H9 (cell line): ENCODE results near the gene LEKR1. TPM values are rescaled to one million over a fixed set of nuclear protein-coding genes. Genes with fewer than 3 reads are reported as not detected.

Experiments used
- DNase-seq: peaks from one replicate; pipeline ENCODE4 v3.0.0-alpha.2; 2017
- H2AFZ ChIP-seq: one replicate; pipeline ENCODE4 v1.6.1; 2013; ENCODE audit warnings: mild to moderate bottlenecking, low read length, control low read depth, moderate library complexity
- H2AK5ac ChIP-seq: 2 replicates; pipeline ENCODE4 v1.6.1; 2013; ENCODE audit warnings: low read length, control low read depth, mixed read lengths; ENCODE audit not compliant: insufficient read length
- H2BK120ac ChIP-seq: one replicate; pipeline ENCODE4 v1.6.1; 2013; ENCODE audit warnings: low read depth, mild to moderate bottlenecking, low read length, control low read depth, inconsistent platforms; ENCODE audit not compliant: poor library complexity, severe bottlenecking
- H2BK12ac ChIP-seq: 2 replicates; pipeline ENCODE4 v1.6.1; 2013; ENCODE audit warnings: low read length, control low read depth, mixed read lengths, low read depth; ENCODE audit not compliant: insufficient read length
- H2BK15ac ChIP-seq: 2 replicates; pipeline ENCODE4 v1.6.1; 2013; ENCODE audit warnings: low read depth, low read length, control low read depth
- H2BK20ac ChIP-seq: one replicate; pipeline ENCODE4 v1.6.1; 2013; ENCODE audit warnings: low read depth, mild to moderate bottlenecking, low read length, control low read depth, inconsistent platforms; ENCODE audit not compliant: poor library complexity, severe bottlenecking
- H2BK5ac ChIP-seq: 2 replicates; pipeline ENCODE4 v1.6.1; 2013; ENCODE audit warnings: low read length, control low read depth, mixed read lengths; ENCODE audit not compliant: insufficient read length
- H3K14ac ChIP-seq: 2 replicates; pipeline ENCODE4 v1.6.1; 2013; ENCODE audit warnings: low read length, control low read depth; ENCODE audit not compliant: insufficient read depth
- H3K18ac ChIP-seq: 2 replicates; pipeline ENCODE4 v1.6.1; 2013; ENCODE audit warnings: low read depth, mild to moderate bottlenecking, mixed read lengths, low read length, control low read depth; ENCODE audit not compliant: insufficient read length
- H3K23ac ChIP-seq: 2 replicates; pipeline ENCODE4 v1.6.1; 2013; ENCODE audit warnings: low read length, control low read depth, mixed read lengths, low read depth; ENCODE audit not compliant: insufficient read length
- H3K23me2 ChIP-seq: 2 replicates; pipeline ENCODE4 v1.6.1; 2013; ENCODE audit warnings: low read depth, mild to moderate bottlenecking, mixed read lengths, low read length, control low read depth; ENCODE audit not compliant: insufficient read length, poor library complexity, severe bottlenecking
- H3K27ac ChIP-seq: 2 replicates; pipeline ENCODE4 v1.5.1; 2013; ENCODE audit warnings: low read length, control low read depth, mixed read lengths, low read depth; ENCODE audit not compliant: insufficient read length
- H3K27me3 ChIP-seq: 2 replicates; pipeline ENCODE4 v1.6.1; 2013; ENCODE audit warnings: low read length, control low read depth, inconsistent platforms; ENCODE audit not compliant: insufficient read depth
- H3K4ac ChIP-seq: 2 replicates; pipeline ENCODE4 v1.6.1; 2013; ENCODE audit warnings: low read depth, mild to moderate bottlenecking, control low read depth, inconsistent platforms, low read length, moderate library complexity
- H3K4me1 ChIP-seq: 2 replicates; pipeline ENCODE4 v1.6.1; 2013; ENCODE audit warnings: low read length, control low read depth, inconsistent platforms; ENCODE audit not compliant: insufficient read depth
- H3K4me2 ChIP-seq: 2 replicates; pipeline ENCODE4 v1.6.1; 2013; ENCODE audit warnings: low read length, control low read depth, mixed read lengths; ENCODE audit not compliant: insufficient read length, insufficient read depth
- H3K56ac ChIP-seq: 2 replicates; pipeline ENCODE4 v1.6.1; 2013; ENCODE audit warnings: low read depth, mild to moderate bottlenecking, mixed read lengths, low read length, control low read depth; ENCODE audit not compliant: insufficient read length
- H3K79me1 ChIP-seq: 2 replicates; pipeline ENCODE4 v1.6.1; 2013; ENCODE audit warnings: low read depth, mild to moderate bottlenecking, moderate library complexity, low read length, control low read depth, inconsistent platforms; ENCODE audit not compliant: insufficient read depth, poor library complexity, severe bottlenecking
- H3K79me2 ChIP-seq: 2 replicates; pipeline ENCODE4 v1.6.1; 2013; ENCODE audit warnings: low read length, control low read depth, inconsistent platforms; ENCODE audit not compliant: insufficient read depth
- H3K9ac ChIP-seq: 2 replicates; pipeline ENCODE4 v1.6.1; 2013; ENCODE audit warnings: low read length, control low read depth, mixed read lengths; ENCODE audit not compliant: insufficient read length; ENCODE audit errors: extremely low read depth
- H3K9me3 ChIP-seq: one replicate; pipeline ENCODE4 v1.6.1; 2013; ENCODE audit warnings: low read depth, low read length, inconsistent platforms; ENCODE audit not compliant: control insufficient read depth
- H3T11ph ChIP-seq: one replicate; pipeline ENCODE4 v1.6.1; 2013; ENCODE audit warnings: mild to moderate bottlenecking, low read length, control low read depth, inconsistent platforms
- H4K20me1 ChIP-seq: one replicate; pipeline ENCODE4 v1.6.1; 2013; ENCODE audit not compliant: control insufficient read depth, insufficient read length, insufficient read depth
- H4K5ac ChIP-seq: 2 replicates; pipeline ENCODE4 v1.6.1; 2013; ENCODE audit warnings: low read depth, mild to moderate bottlenecking, mixed read lengths, low read length, control low read depth; ENCODE audit not compliant: insufficient read length
- H4K8ac ChIP-seq: replicated peaks from 2 replicates; pipeline ENCODE4 v1.6.1; 2013; ENCODE audit warnings: low read length, control low read depth, mixed read lengths, low read depth; ENCODE audit not compliant: insufficient read length
- H4K91ac ChIP-seq: 2 replicates; pipeline ENCODE4 v1.6.1; 2013; ENCODE audit warnings: low read depth, mild to moderate bottlenecking, moderate library complexity, mixed read lengths, low read length, control low read depth; ENCODE audit not compliant: insufficient read length
- H3K27ac Mint-ChIP-seq, 3 experiments: 2 replicates in 2 of 3; 3 replicates in 1 of 3; pipeline ENCODE4 v1.8.0; 2020 to 2021; ENCODE audit warnings: mixed read lengths in 3 of 3, mild to moderate bottlenecking in 1 of 3, moderate library complexity in 1 of 3
- H3K27me3 Mint-ChIP-seq: 2 replicates; pipeline ENCODE4 v1.8.0; 2021; ENCODE audit warnings: low read depth, mild to moderate bottlenecking, moderate library complexity, mixed read lengths
- H3K36me3 Mint-ChIP-seq, 3 experiments: 2 replicates in 2 of 3; 3 replicates in 1 of 3; pipeline ENCODE4 v1.8.0; 2020 to 2021; ENCODE audit warnings: low read depth in 3 of 3, mixed read lengths in 3 of 3; ENCODE audit not compliant: insufficient read depth in 1 of 3
- H3K4me1 Mint-ChIP-seq, 2 experiments: 2 replicates each; pipeline ENCODE4 v1.8.0; 2020; ENCODE audit warnings: mixed read lengths in 2 of 2
- H3K4me3 Mint-ChIP-seq, 2 experiments: 2 replicates in 1 of 2; 3 replicates in 1 of 2; pipeline ENCODE4 v1.8.0; 2020 to 2021; ENCODE audit warnings: mild to moderate bottlenecking in 2 of 2, mixed read lengths in 2 of 2, moderate library complexity in 1 of 2
- H3K9me3 Mint-ChIP-seq, 2 experiments: 2 replicates in 1 of 2; 3 replicates in 1 of 2; pipeline ENCODE4 v1.8.0; 2020; ENCODE audit warnings: mild to moderate bottlenecking in 2 of 2, mixed read lengths in 2 of 2, moderate library complexity in 1 of 2
- CTCF ChIP-seq: fragments of 200-600 bp; sonication (generic); conservative IDR thresholded peaks from 3 replicates; pipeline ENCODE4 v1.8.0; 2021; ENCODE audit warnings: antibody characterized with exemption, mild to moderate bottlenecking
- WGBS: extraction: QIAGEN DNeasy Blood & Tissue Kit; methylation state at CpG from one replicate; pipeline ENCODE4 v1.1.7; 2013; ENCODE audit warnings: missing lambda C conversion rate, low lambda C conversion rate, mixed read lengths; ENCODE audit not compliant: insufficient read length; ENCODE audit errors: extremely low coverage; 5-methylcytosine and 5-hydroxymethylcytosine counted together
- total RNA-seq: library from RNA; stranded (reverse); gene quantifications from 2 replicates; pipeline ENCODE4 v1.2.1, GENCODE V29; 2021

LEKR1 gene
- total RNA-seq, 1 experiment from 2014 or later = not detected

- no peak overlapping the region for H2BK20ac ChIP-seq
- no peak overlapping the region for H3K18ac ChIP-seq
- H3K27me3 Mint-ChIP-seq = peaks cover 46% of the 10 kb centered on the region
- DNase-seq = no peak
- H2BK15ac ChIP-seq = no peak overlapping the region
- H3K36me3 Mint-ChIP-seq = no peaks in the 10 kb centered on the region; a peak in 1 of 7 replicates
- H3K9me3 ChIP-seq = no peaks in the 10 kb centered on the region
- H3K27ac ChIP-seq = no peak overlapping the region
- WGBS = no CpG with 5 or more reads among the region's 3 CpGs
- H2BK5ac ChIP-seq = no peak overlapping the region
- H4K8ac ChIP-seq = no peak overlapping the region
- H2AFZ ChIP-seq = no peak overlapping the region
- H2BK120ac ChIP-seq = no peak overlapping the region
- H3K9ac ChIP-seq = no peak overlapping the region
- H3K23ac ChIP-seq = no peak overlapping the region
- no peaks in the 10 kb centered on the region for H3K4me1 ChIP-seq
- no peak overlapping the region for H2AK5ac ChIP-seq
- no peaks in the 10 kb centered on the region for H3K79me1 ChIP-seq
- H2BK12ac ChIP-seq = no peak overlapping the region
- no peak overlapping the region for H4K91ac ChIP-seq
- no peak overlapping the region for H3K56ac ChIP-seq
- H3K79me2 ChIP-seq = no peaks in the 10 kb centered on the region
- H3K27me3 ChIP-seq = no peaks in the 10 kb centered on the region
- no peak overlapping the region for H3K4me2 ChIP-seq
- H3K23me2 ChIP-seq = no peaks in the 10 kb centered on the region
- H4K20me1 ChIP-seq = no peaks in the 10 kb centered on the region
- no peak overlapping the region for H4K5ac ChIP-seq
- no peak overlapping the region for H3K14ac ChIP-seq
- peaks cover 21 to 22% of the 10 kb centered on the region in 2 experiments for H3K4me1 Mint-ChIP-seq
- TF ChIP-seq CTCF = no peak
- H3T11ph ChIP-seq = no peak overlapping the region
- no peak overlapping the region for H3K27ac Mint-ChIP-seq
- no peak overlapping the region for H3K4me3 Mint-ChIP-seq
- H3K9me3 Mint-ChIP-seq = no peaks in the 10 kb centered on the region; a peak in 1 of 5 replicates
- H3K4ac ChIP-seq = no peak overlapping the region
These were observed 248.3 kb downstream of the LEKR1 start for GRCh38 chr3:157074490-157074889.
